Endothelial cell of umbilical vein (primary cell): ENCODE measurements around the gene CATSPER4. TPM values are rescaled to one million over a fixed set of nuclear protein-coding genes. Genes with fewer than 3 reads are reported as not detected.

Source experiments
- BruUV-seq: library from RNA; stranded (reverse); fragments of 400-500 nt; replicated peaks from 2 replicates; lab custom pipeline; 2021; lab: Mats Ljungman, UMichigan
- CTCF ChIA-PET: fragments of 300-600, 350-600 bp; sonication (Branson Sonifier 250); formaldehyde crosslinking; loops from one replicate; lab custom pipeline; 2021; ENCODE audit warnings: antibody characterized with exemption, inconsistent platforms; lab: Charles Lee
- POLR2A ChIA-PET: fragments of 300-600, 350-600 bp; sonication (Branson Sonifier 250); formaldehyde crosslinking; loops from one replicate; lab custom pipeline; 2021; ENCODE audit warnings: antibody characterized with exemption, inconsistent platforms; lab: Charles Lee
- DNase-seq: peaks from one replicate; pipeline ENCODE4 v3.0.0-alpha.2; 2011; ENCODE audit warnings: low read depth, low spot score
- FAIRE-seq: peaks from 2 replicates; lab custom pipeline; 2011; peaks lifted over from hg19 to GRCh38; lab: Jason Lieb, UNC
- H2AFZ ChIP-seq: 2 replicates; pipeline ENCODE4 v1.6.0; 2012; ENCODE audit warnings: low read depth, low read length, control low read depth, inconsistent platforms
- H3K27ac ChIP-seq: 2 replicates; pipeline ENCODE4 v1.5.1; 2011; ENCODE audit warnings: low read depth, mild to moderate bottlenecking, control low read depth, low read length, moderate library complexity; ENCODE audit not compliant: insufficient read depth
- H3K27me3 ChIP-seq, 2 experiments: 2 replicates each; pipeline versions ENCODE4 v1.6.0 to v1.6.1; 2011; ENCODE audit warnings: low read length in 2 of 2, mixed read lengths in 1 of 2; ENCODE audit not compliant: control insufficient read depth in 2 of 2, insufficient read depth in 2 of 2
- H3K36me3 ChIP-seq, 2 experiments: 2 replicates in 1 of 2; 3 replicates in 1 of 2; pipeline ENCODE4 v1.5.1; 2011; ENCODE audit warnings: low read length in 2 of 2, mild to moderate bottlenecking in 1 of 2, moderate library complexity in 1 of 2; ENCODE audit not compliant: control insufficient read depth in 2 of 2, insufficient read depth in 2 of 2; ENCODE audit errors: extremely low read depth in 1 of 2
- H3K4me1 ChIP-seq: 3 replicates; pipeline ENCODE4 v1.5.1; 2011; ENCODE audit warnings: mild to moderate bottlenecking, low read length; ENCODE audit not compliant: control insufficient read depth, insufficient read depth; ENCODE audit errors: extremely low read depth
- H3K4me2 ChIP-seq: 2 replicates; pipeline ENCODE4 v1.6.1; 2011; ENCODE audit warnings: low read length, control low read depth, mixed read lengths; ENCODE audit not compliant: insufficient read depth
- H3K4me3 ChIP-seq, 3 experiments: fragments of 200-600 bp in 1 of 3; sonication (generic), shearing (Covaris generic) in 1 of 3; replicated peaks in 1 of 3; 2 replicates each; pipeline ENCODE4 v1.5.1; 2011 to 2016; ENCODE audit warnings: control low read depth in 3 of 3, low read length in 3 of 3, mild to moderate bottlenecking in 2 of 3, inconsistent platforms in 1 of 3, low read depth in 1 of 3, moderate library complexity in 1 of 3; ENCODE audit not compliant: insufficient read depth in 1 of 3
- H3K79me2 ChIP-seq: 2 replicates; pipeline ENCODE4 v1.6.0; 2012; ENCODE audit warnings: low read length, inconsistent platforms; ENCODE audit not compliant: control insufficient read depth, insufficient read depth
- H3K9ac ChIP-seq: replicated peaks from 2 replicates; pipeline ENCODE3; 2011; ENCODE audit warnings: low read length, control low read depth; ENCODE audit not compliant: insufficient read depth; ENCODE audit errors: extremely low read depth
- H3K9me1 ChIP-seq: replicated peaks from 3 replicates; pipeline ENCODE4 v1.6.0; 2011; ENCODE audit warnings: mild to moderate bottlenecking, low read length; ENCODE audit not compliant: control insufficient read depth, insufficient read depth; ENCODE audit errors: extremely low read depth
- H3K9me3 ChIP-seq: replicated peaks from 2 replicates; pipeline ENCODE4 v1.5.1; 2012; ENCODE audit warnings: low read length, inconsistent platforms; ENCODE audit not compliant: control insufficient read depth, insufficient read depth
- H4K20me1 ChIP-seq: replicated peaks from 2 replicates; pipeline ENCODE3; 2011; ENCODE audit warnings: mild to moderate bottlenecking, low read length; ENCODE audit not compliant: control insufficient read depth, insufficient read depth; ENCODE audit errors: extremely low read depth
- EZH2 ChIP-seq: IDR thresholded peaks from 2 replicates; pipeline ENCODE4 v1.6.1; 2012; ENCODE audit warnings: borderline replicate concordance, low read depth, mild to moderate bottlenecking, moderate library complexity, low read length, inconsistent platforms; ENCODE audit not compliant: severe bottlenecking
- FOS ChIP-seq: IDR thresholded peaks from 2 replicates; pipeline ENCODE4 v1.6.1; 2011; ENCODE audit warnings: mild to moderate bottlenecking, low read length, moderate library complexity, borderline replicate concordance; ENCODE audit not compliant: insufficient read depth
- GATA2 ChIP-seq: IDR thresholded peaks from 2 replicates; pipeline ENCODE4 v1.7.0; 2011; ENCODE audit warnings: low read depth, mild to moderate bottlenecking, moderate library complexity, mixed read lengths, low read length; ENCODE audit not compliant: insufficient read length, insufficient read depth
- JUN ChIP-seq: IDR thresholded peaks from 2 replicates; pipeline ENCODE4 v1.6.1; 2011; ENCODE audit warnings: borderline replicate concordance, low read depth; ENCODE audit not compliant: insufficient read length, insufficient read depth
- MYC ChIP-seq: IDR thresholded peaks from one replicate; pipeline ENCODE4 v1.6.1; 2011; ENCODE audit warnings: mild to moderate bottlenecking, low read depth, low read length
- POLR2A ChIP-seq: IDR thresholded peaks from 2 replicates; pipeline ENCODE4 v1.6.1; 2012; ENCODE audit warnings: low read depth, mild to moderate bottlenecking, control low read depth, low read length
- POLR2AphosphoS5 ChIP-seq: IDR thresholded peaks from 2 replicates; pipeline ENCODE4 v1.6.1; 2012; ENCODE audit warnings: low read depth, mild to moderate bottlenecking, control low read depth, low read length, moderate library complexity; ENCODE audit not compliant: insufficient read depth
- dilution Hi-C: fragments of 300-500 bp; cut with MboI; formaldehyde crosslinking; loops from one replicate; pipeline ENCODE4 v1.15.0; 2019; ENCODE audit warnings: low sequenced_read_pairs; ENCODE audit not compliant: extremely low pct_ligation_motif_present
- intact Hi-C: fragments of 100-400 bp; cut with micrococcal nuclease; formaldehyde crosslinking; loops from one replicate; pipeline ENCODE4 v1.10.0; 2022
- polyA plus RNA-seq, 4 experiments: library from polyadenylated mRNA; depleted of rRNA in 3 of 4; stranded (reverse) in 3 of 4; unstranded in 1 of 4; fragments of >200 nt; gene quantifications; 2 replicates each; pipeline versions ENCODE4 v1.2.1 to v1.2.3, GENCODE V29; 2011 to 2012; ENCODE audit warnings: missing spikeins in 1 of 4
- total RNA-seq: library from RNA; stranded (reverse); gene quantifications from 2 replicates; pipeline ENCODE4 v1.2.3, GENCODE V29; 2021
- TF ChIP-seq, protein P1 (sequence below), 2 donors: IDR thresholded peaks; 1 replicate in 1 of 2; 2 replicates in 1 of 2; pipeline ENCODE4 v1.5.1; 2011; ENCODE audit warnings: low read length in 2 of 2, mild to moderate bottlenecking in 2 of 2, moderate library complexity in 2 of 2, control low read depth in 1 of 2, inconsistent platforms in 1 of 2, low read depth in 1 of 2; ENCODE audit not compliant: insufficient read depth in 1 of 2; ENCODE audit errors: extremely low read depth in 1 of 2
- TF ChIP-seq, protein P2 (sequence below): IDR thresholded peaks from 2 replicates; pipeline ENCODE4 v1.6.1; 2011; ENCODE audit not compliant: insufficient read depth, insufficient read length

The CATSPER4 gene
- total and polyA plus RNA-seq, 2 donors (not counting 3 experiments of a cell fraction or from before 2014, with no cell fraction given), result not detected

DNA sequence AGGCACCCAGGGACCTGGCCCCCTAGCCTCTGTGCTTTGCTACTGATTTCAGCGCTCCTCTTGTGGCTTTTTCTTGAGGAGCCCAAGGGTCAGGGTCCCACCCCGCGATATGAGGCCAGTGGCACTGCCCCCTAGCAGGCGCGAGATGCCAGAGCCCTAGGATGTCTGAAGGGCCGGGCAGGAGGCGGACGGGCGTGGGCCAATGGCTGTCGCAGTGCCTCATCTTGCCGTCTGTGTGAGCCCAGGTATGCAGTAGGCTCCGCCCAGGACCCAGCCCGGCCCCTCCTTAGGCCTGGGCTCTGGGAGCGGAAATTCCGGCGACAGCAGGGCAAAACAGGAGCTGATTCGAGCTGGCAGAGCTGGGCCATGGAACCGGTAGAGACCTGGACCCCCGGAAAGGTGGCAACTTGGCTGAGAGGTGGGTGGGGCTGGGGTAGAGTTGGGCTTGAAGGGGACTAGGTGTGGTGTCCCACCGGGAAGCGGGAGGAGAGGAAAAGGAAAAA is 13.2 kb upstream of the CATSPER4 start, which contains the start of gene CNKSR1:
Gene CNKSR1 (plus strand): TSS at position 310 of the 503 bp plus-strand sequence. CDS start 57 bp downstream, at position 367.
- no peaks in the 10 kb centered on the region for H3K36me3 ChIP-seq

DNA sequence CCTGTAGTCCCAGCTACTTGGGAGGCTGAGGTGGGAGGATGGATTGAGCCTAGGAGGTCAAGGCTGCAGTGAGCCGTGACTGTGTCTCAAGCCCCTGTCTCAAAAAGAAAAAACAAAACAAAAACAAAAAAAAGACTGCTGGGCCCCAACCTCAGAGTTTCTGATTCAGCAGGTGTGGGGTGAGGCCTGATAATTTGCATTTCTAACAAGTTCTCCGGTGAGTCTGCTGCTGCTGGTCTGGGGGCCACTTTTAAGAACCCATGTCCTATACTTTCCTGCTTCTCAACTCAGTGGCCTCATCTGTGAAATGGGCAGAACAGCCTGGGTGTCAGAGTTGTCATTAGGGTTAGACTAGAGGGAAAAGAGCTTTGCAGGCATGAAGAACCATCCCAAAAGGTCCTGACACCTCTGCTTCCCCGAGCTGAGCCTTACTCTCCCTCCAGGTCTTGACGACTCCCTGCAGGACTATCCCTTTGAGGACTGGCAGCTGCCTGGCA is 10.3 kb upstream of the CATSPER4 start:
- intact Hi-C loops (no loop called here), dilution Hi-C loops (no loop called here)
- H2AFZ ChIP-seq, result no peak overlapping the region
- no peaks in the 10 kb centered on the region for H3K79me2 ChIP-seq
- no peak overlapping the region for H3K27ac ChIP-seq
- H3K4me1 ChIP-seq, result no peaks in the 10 kb centered on the region
- FAIRE-seq (no peak), DNase-seq (no peak)
- H4K20me1 ChIP-seq, result no peaks in the 10 kb centered on the region
- no peaks in the 10 kb centered on the region for H3K9me3 ChIP-seq
- no peak for TF ChIP-seq JUN
- TF ChIP-seq, protein P1, sequence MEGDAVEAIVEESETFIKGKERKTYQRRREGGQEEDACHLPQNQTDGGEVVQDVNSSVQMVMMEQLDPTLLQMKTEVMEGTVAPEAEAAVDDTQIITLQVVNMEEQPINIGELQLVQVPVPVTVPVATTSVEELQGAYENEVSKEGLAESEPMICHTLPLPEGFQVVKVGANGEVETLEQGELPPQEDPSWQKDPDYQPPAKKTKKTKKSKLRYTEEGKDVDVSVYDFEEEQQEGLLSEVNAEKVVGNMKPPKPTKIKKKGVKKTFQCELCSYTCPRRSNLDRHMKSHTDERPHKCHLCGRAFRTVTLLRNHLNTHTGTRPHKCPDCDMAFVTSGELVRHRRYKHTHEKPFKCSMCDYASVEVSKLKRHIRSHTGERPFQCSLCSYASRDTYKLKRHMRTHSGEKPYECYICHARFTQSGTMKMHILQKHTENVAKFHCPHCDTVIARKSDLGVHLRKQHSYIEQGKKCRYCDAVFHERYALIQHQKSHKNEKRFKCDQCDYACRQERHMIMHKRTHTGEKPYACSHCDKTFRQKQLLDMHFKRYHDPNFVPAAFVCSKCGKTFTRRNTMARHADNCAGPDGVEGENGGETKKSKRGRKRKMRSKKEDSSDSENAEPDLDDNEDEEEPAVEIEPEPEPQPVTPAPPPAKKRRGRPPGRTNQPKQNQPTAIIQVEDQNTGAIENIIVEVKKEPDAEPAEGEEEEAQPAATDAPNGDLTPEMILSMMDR (IDR thresholded peaks at IDR 0.05; ENCODE audit: extremely low read depth in 1 of 2, insufficient read depth in 1 of 2, low read depth in 1 of 2, low read length in 2 of 2), result no peak
- no peak for TF ChIP-seq POLR2A
- TF ChIP-seq, protein P2, sequence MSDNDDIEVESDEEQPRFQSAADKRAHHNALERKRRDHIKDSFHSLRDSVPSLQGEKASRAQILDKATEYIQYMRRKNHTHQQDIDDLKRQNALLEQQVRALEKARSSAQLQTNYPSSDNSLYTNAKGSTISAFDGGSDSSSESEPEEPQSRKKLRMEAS, result no peak
- TF ChIP-seq EZH2, result no peak
- no peak for TF ChIP-seq POLR2AphosphoS5
- no peak for TF ChIP-seq FOS
- no peak for TF ChIP-seq GATA2
- no peak for TF ChIP-seq MYC
- H3K9ac ChIP-seq, result no peak overlapping the region
- no peaks in the 10 kb centered on the region for H3K36me3 ChIP-seq
- ChIA-PET CTCF (interaction anchor here (1.4 to 2.1 kb wide), 2 partner anchors 10 to 54 kb away, joined by 4 to 10 read pairs; partner anchors contain the start of genes CEP85 and ZNF593), POLR2A (no interaction called here)
- no peaks in the 10 kb centered on the region for H3K27me3 ChIP-seq
- no peak overlapping the region for H3K4me2 ChIP-seq
- BruUV-seq, result no TSS peak
- no peak overlapping the region for H3K4me3 ChIP-seq
- H3K9me1 ChIP-seq, result no peaks in the 10 kb centered on the region

More for the DNA sequence above, 13.2 kb upstream of the CATSPER4 start, which contains the start of gene CNKSR1:
- no peaks in the 10 kb centered on the region for H3K79me2 ChIP-seq
- no peaks in the 10 kb centered on the region for H3K9me3 ChIP-seq
- dilution Hi-C loops, result no loop called here
- TF ChIP-seq FOS, result no peak
- no peak for TF ChIP-seq POLR2AphosphoS5
- no peak for TF ChIP-seq MYC
- TF ChIP-seq, protein P1 (IDR thresholded peaks at IDR 0.05; ENCODE audit: extremely low read depth in 1 of 2, insufficient read depth in 1 of 2, low read depth in 1 of 2, low read length in 2 of 2), result no peak
- no peak within 1 kb of the TSS for H3K4me3 ChIP-seq
- no peaks in the 10 kb centered on the region for H4K20me1 ChIP-seq
- intact Hi-C loops, result no loop called here
- DNase-seq (no peak), FAIRE-seq (no peak)
- BruUV-seq, result no TSS peak
- H3K4me2 ChIP-seq, result no peak within 1 kb of the TSS
- ChIA-PET POLR2A (no interaction called here), CTCF (interaction anchor here (0.9 to 1.9 kb wide), 4 partner anchors 7 to 145 kb away, joined by 3 to 6 read pairs (median 4); partner anchors contain the start of gene ZNF593)
- no peaks in the 10 kb centered on the region for H3K4me1 ChIP-seq
- no peaks in the 10 kb centered on the region for H3K9me1 ChIP-seq
- H3K9ac ChIP-seq, result no peak within 1 kb of the TSS
- H2AFZ ChIP-seq, result no peak within 1 kb of the TSS
- H3K27me3 ChIP-seq, result no peaks in the 10 kb centered on the region
- no peak within 1 kb of the TSS for H3K27ac ChIP-seq
